Measurements from ENCODE around the gene SRC. TPM values are rescaled to one million over a fixed set of nuclear protein-coding genes. Genes with fewer than 3 reads are reported as not detected.
A peak's percentile ranks its signal among the peaks of the same experiment; 100 is the strongest.

Gene SRC
- total RNA-seq, 6 experiments from 2014 or later = 22.0 to 35.6 (median 24.6) TPM

DNA sequence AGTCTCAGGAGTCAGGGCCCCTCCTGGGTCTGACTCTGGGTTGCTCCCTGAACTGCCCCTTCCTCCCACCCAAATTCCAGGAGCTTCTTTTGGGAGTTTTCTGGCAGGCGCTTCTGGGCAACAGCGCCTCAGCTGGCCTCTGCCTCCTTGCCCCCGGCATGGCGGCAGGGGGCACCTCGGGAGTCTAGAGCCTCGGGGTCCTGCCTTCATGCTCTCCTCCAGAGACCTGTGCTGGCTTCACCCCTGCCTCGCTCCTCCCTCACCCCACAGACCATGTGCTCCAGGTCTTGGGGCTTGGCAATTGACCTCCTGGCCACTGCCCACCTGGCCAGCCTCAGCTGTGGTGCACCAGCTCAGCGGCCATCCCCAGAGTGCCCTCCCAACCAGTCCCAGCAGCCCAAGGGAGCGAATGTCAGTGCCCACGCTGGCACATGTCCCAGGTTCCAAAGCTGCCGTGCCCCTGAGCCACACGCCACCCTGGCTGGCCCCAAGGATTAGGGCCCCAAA is 43.4 kb downstream of the SRC start:
- H3K4me3 Mint-ChIP-seq = no peak overlapping the region
- TF ChIP-seq, protein P1, sequence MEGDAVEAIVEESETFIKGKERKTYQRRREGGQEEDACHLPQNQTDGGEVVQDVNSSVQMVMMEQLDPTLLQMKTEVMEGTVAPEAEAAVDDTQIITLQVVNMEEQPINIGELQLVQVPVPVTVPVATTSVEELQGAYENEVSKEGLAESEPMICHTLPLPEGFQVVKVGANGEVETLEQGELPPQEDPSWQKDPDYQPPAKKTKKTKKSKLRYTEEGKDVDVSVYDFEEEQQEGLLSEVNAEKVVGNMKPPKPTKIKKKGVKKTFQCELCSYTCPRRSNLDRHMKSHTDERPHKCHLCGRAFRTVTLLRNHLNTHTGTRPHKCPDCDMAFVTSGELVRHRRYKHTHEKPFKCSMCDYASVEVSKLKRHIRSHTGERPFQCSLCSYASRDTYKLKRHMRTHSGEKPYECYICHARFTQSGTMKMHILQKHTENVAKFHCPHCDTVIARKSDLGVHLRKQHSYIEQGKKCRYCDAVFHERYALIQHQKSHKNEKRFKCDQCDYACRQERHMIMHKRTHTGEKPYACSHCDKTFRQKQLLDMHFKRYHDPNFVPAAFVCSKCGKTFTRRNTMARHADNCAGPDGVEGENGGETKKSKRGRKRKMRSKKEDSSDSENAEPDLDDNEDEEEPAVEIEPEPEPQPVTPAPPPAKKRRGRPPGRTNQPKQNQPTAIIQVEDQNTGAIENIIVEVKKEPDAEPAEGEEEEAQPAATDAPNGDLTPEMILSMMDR (IDR thresholded peaks at IDR 0.05) = no peak
- DNase-seq = no peak
- H3K9me3 Mint-ChIP-seq = no peaks in the 10 kb centered on the region
- H3K4me1 Mint-ChIP-seq (ENCODE audit: low read depth) = peaks cover 6% of the 10 kb centered on the region
- H3K36me3 Mint-ChIP-seq (ENCODE audit: low read depth) = peaks cover 5% of the 10 kb centered on the region
- peaks cover 5% of the 10 kb centered on the region for H3K27me3 Mint-ChIP-seq (ENCODE audit: insufficient read depth)
- H3K27ac Mint-ChIP-seq = no peak overlapping the region

DNA sequence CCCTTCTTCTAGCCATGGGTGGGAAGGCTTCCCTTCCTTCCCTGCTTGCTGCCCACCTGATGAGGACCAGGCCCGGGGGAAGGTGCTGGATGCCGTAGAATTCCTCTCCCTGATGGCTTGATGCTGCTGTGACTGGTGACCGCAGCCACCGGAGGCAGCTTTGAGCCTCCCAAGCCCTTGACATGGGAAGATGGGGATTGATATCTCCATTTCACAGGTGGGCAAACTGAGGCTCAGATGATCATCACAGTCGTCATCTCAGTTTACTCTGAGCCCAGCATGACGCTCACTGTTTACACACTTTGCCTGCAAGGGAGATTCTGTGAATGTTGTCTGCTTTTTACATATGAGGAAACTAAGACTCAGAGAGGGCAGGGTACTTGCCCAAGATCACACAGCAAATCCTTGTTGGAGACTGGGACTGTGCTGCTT is 43.9 kb downstream of the SRC start:
- no peak overlapping the region for H3K27ac Mint-ChIP-seq
- H3K36me3 Mint-ChIP-seq (ENCODE audit: low read depth) = peaks cover 3% of the 10 kb centered on the region
- TF ChIP-seq, protein P1 (IDR thresholded peaks at IDR 0.05) = peak; percentile 28; the same call in 1 of the 2 replicates
- no peaks in the 10 kb centered on the region for H3K9me3 Mint-ChIP-seq
- no peak overlapping the region for H3K4me3 Mint-ChIP-seq
- no peak for DNase-seq
- H3K4me1 Mint-ChIP-seq (ENCODE audit: low read depth) = peaks cover 3% of the 10 kb centered on the region
- peaks cover 6% of the 10 kb centered on the region for H3K27me3 Mint-ChIP-seq (ENCODE audit: insufficient read depth)

DNA sequence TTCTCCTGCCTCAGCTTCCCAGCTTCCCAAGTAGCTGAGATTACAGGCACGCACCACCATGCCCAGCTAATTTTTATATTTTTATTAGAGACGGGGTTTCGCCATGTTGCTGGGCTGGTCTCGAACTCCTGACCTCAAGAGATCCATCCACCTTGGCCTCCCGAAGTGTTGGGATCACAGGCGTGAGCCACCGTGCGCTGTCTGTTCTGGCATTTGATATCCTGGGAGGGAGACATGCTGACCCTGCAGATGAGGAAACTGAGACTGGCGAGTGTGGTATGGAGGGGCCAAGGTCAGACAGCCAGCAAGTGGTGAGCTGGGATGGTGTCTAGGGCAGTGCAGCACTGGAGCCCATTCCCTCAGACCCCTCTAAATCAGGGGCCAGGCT is 44.6 kb downstream of the SRC start:
- no peaks in the 10 kb centered on the region for H3K9me3 Mint-ChIP-seq
- H3K4me1 Mint-ChIP-seq (ENCODE audit: low read depth) = no peaks in the 10 kb centered on the region; the same call in 1 of the 2 replicates
- no peaks in the 10 kb centered on the region for H3K36me3 Mint-ChIP-seq (ENCODE audit: low read depth)
- DNase-seq = no peak
- TF ChIP-seq, protein P1 (IDR thresholded peaks at IDR 0.05) = no peak
- no peak overlapping the region for H3K27ac Mint-ChIP-seq
- peaks cover 6% of the 10 kb centered on the region for H3K27me3 Mint-ChIP-seq (ENCODE audit: insufficient read depth)
- no peak overlapping the region for H3K4me3 Mint-ChIP-seq

DNA sequence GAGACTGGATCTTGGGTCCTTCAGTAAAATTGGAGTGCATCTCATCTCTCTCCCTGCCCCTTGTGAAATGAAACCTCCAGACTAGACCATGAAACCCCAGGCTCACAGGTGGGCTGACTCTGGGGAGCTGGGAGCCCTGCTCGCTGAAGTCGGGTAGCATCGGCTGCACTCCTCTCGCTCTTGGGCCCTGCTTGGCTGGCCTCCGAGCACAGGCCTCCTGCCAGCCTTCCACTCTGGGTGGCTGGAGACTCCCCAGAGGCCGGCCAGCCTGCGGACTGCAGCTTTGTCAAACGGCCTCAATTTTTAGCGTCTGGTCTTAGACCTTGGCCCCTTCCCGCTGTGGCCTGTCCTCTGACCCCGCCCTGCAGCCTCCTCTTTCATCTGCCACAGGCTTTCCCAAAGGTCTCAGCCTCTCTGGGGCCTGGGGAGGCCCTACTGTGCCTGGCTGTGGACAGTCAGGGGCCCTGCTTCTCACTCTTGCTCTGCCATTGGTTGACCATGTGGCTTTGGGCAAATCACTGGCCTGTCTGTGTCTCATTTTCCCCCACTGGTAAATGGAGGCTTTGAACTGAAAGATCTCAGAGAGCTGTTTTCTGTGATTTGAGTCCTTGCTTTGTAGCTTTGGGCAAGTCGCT is 45.1 kb downstream of the SRC start:
- Mint-ChIP-seq H3K36me3 (ENCODE audit: low read depth) (no peaks in the 10 kb centered on the region), H3K4me3 (no peak overlapping the region), H3K27me3 (ENCODE audit: insufficient read depth) (peaks cover 6% of the 10 kb centered on the region), H3K27ac (no peak overlapping the region), H3K9me3 (no peaks in the 10 kb centered on the region), H3K4me1 (ENCODE audit: low read depth) (no peaks in the 10 kb centered on the region; the same call in 1 of the 2 replicates)
- TF ChIP-seq, protein P1 (IDR thresholded peaks at IDR 0.05) = no peak
- no peak for DNase-seq

DNA sequence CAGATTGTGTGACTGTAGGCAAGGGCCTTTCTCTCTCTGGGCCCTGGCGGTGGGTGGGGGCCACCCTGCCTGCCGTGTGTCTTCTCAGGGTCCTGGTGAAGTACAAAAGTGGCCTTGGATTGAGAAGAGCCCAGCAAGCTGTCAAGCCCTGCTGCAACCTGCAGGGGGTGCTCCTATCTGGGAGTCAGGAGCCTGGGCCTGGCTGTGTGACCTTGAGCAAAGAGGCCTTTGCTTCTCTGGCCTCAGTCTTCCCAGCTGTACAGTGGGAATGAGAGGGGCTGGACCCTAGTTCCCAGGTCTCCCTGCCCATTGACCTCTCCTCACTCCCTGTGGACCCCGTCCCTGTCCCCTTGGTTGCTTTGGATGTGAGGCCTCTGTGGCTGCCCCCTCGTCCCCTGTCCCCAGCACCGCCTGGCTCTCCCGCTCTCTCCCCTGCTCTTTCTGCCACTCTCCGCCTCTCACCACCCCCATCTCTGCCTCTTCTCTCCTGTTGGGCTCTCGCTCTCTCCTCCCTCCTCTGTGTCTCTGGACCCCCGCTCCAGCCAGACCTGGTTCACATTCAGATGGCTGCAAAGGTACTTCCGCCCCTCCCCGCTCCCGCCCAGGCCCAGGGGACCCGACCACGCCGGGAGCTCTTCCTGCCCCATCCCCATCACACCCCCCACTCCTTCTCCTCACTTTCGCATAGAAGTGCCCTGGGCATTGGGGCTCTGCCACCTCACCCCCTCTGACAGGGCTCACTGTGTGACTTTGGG is 46.7 kb downstream of the SRC start:
- peaks cover 6% of the 10 kb centered on the region; the same call in 1 of the 2 replicates for H3K4me1 Mint-ChIP-seq (ENCODE audit: low read depth)
- no peak overlapping the region for H3K27ac Mint-ChIP-seq
- H3K36me3 Mint-ChIP-seq (ENCODE audit: low read depth) = no peaks in the 10 kb centered on the region
- TF ChIP-seq, protein P1 (IDR thresholded peaks at IDR 0.05) = peak; percentile 72
- H3K9me3 Mint-ChIP-seq = no peaks in the 10 kb centered on the region
- no peak for DNase-seq
- peaks cover 6% of the 10 kb centered on the region for H3K27me3 Mint-ChIP-seq (ENCODE audit: insufficient read depth)
- H3K4me3 Mint-ChIP-seq = no peak overlapping the region
